Skeletal muscle cell (primary cell): ENCODE data around the gene IL36RN.

Experiments
- DNase-seq: peaks from one replicate; pipeline ENCODE4 v3.0.0-alpha.2; 2010; ENCODE audit warnings: low read depth
- H3K4me3 ChIP-seq: 2 replicates; pipeline ENCODE4 v1.5.1; 2011; ENCODE audit warnings: low read depth, mild to moderate bottlenecking, control low read depth, low read length, moderate library complexity

IL36RN gene

DNA sequence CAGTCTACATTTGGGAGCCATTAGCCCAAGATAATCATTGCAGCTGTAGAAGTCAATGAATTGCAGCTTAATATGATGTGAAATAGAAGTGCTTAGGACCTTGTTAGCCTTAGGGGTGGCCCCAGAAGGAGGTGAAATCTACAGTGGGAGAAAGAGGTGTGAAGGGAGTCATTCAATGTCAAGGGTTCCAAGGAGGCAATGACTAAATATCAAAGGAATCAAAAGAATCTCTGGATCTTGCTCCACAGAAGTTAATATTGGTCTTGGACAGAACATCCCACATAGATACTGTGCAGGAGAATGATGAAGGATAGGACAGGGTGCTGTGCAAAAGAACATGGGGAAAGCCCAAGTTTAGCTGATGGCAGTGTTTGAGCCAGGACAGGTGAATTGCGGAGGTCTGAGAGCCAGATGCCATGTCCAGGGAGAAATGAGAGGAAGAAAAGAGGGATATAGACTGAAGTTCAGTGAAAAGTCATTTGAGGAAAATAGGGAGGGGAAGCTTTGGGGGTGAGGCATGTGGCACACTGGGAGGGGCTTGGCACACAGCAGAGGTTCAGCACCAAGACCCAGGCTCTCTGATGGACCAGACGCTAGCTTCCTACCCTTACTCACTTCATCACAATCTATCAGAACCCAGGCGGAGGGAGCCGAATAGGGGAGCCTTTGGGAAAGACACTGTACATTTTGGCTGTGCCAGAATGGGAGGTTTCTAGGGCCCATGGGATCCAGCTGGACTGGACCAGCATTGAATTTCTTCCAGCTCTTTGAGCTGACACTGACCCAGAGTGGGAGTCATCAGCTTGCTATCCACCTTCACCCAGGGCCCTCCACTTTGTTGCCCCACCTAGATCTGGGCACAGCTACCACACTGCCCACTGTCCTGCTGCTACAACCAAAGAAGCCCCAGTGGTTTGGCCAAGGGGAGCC is 10.9 kb downstream of the IL36RN start:
- DNase-seq: no peak
- H3K4me3 ChIP-seq: no peak overlapping the region

- DNase-seq: no peak
- no peak overlapping the region for H3K4me3 ChIP-seq
Measured at GRCh38 chr2:113070606-113070975, 11.6 kb downstream of the IL36RN start.

DNA sequence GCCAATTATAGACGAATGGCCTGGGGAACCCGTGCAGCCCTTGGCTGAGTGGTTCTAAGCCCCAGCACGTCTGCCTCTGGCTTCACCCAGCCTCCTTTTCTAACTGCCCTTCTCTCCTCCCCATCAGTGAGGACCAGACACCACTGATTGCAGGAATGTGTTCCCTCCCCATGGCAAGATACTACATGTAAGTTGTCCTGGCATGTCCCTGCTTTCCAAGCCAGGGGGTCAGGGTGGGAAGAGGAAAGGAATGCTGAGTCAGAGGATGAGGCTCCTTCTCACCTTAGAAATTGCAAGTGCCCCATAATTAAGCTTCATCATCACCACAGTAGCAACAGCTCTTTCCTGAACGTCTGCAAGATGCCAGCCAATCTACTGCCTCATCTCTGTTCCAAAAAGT is 13.6 kb downstream of the IL36RN start:
- DNase-seq: no peak
- no peak overlapping the region for H3K4me3 ChIP-seq

DNA sequence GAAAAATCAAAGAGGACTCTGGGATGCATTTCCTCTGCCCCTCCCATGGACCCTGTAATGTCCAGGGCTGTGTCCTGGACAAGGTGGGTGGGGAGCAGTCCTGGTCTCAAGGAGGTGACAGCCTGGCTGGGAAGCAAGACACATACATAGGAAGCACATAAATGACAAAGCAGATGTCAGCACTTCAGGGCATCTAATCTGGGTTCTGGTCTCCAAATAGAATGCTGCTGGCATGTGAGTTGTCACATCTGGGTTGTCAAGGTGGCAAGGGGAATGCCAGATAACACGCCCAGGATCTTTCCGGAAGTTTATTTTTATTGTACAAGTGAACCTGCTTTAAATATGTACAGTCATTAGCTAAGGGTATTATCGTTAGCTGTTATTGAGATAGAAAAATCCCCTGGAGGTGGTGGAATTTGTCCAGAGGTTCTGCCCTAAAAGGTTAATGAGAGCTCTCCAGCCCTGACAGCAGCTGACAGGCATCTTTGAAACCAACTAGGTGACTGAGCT is 14.4 kb downstream of the IL36RN start:
- no peak overlapping the region for H3K4me3 ChIP-seq
- DNase-seq: no peak

DNA sequence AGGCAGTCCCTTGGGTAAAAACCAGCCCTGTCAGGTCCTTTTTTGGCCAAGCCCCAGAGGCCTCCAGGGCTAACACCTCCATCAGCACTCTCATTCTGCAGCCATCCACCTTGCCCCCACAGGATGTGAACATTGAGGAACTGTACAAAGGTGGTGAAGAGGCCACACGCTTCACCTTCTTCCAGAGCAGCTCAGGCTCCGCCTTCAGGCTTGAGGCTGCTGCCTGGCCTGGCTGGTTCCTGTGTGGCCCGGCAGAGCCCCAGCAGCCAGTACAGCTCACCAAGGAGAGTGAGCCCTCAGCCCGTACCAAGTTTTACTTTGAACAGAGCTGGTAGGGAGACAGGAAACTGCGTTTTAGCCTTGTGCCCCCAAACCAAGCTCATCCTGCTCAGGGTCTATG is 16.0 kb downstream of the IL36RN start:
- DNase-seq: no peak
- H3K4me3 ChIP-seq: no peak overlapping the region

DNA sequence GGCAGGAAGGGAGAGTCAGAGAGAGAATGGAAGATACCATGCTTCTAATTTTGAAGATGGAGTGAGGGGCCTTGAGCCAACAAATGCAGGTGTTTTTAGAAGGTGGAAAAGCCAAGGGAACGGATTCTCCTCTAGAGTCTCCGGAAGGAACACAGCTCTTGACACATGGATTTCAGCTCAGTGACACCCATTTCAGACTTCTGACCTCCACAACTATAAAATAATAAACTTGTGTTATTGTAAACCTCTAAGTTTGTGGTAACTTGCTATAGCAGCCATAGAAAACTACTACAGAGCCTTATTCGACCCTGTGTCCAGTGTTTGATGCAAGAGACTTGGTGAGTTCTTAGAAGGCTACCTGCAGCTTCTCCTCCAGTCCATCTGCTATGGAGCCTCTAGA is 16.6 kb downstream of the IL36RN start:
- no peak overlapping the region for H3K4me3 ChIP-seq
- DNase-seq: no peak

DNA sequence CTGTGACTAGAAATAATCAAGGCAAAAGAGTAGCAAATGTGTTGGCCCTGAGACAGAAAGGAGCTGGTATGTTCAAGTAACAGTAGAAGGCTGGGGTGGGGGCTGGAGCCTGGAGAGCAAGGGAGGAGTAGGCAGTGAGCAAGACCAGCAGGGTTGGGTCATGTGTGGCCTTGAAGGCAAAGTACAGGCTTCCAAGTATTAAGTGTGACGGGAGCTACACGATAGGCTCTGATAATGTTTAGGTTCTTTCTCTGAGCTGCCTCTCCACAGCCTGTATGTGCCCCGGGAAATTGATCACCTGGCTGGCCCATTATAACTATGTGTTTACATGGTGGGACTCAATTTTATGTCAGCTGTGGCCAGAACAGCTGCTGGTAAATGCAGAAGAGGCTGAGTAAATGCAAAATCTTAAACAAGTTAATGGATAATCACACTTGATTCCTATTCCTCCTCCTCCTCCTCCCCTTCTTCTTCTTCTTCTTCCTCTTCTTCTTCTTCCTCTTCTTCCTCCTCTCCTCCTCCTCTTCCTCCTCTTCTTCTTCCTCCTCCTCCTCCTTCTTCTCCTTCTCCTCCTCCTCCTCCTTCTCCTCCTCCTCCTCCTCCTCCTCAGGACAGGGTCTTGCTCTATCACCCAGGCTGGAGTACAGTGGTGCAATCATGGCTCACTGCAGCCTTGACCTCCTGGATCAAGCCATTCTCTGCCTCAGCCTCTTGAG is 18.1 kb downstream of the IL36RN start:
- no peak for DNase-seq
- no peak overlapping the region for H3K4me3 ChIP-seq

DNA sequence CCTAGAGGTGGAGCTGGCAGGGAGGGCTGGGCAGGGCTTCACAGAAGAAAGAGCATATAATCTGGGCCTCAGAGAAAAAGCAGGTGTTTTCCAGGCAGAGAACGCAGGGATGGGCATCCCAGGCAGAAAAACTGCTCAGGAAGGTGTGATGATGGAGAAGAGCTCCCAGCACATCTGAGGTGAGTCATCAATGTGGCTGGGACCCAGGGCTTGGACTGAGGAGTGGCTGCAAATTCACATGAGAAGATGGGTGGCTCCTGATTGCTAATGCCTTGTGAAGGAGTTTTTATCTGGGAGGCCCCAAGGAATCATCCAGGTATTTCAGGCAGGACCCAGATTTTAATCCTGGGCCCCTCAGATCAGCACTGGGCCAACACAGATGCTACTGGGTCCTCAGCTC is 18.9 kb downstream of the IL36RN start:
- no peak overlapping the region for H3K4me3 ChIP-seq
- no peak for DNase-seq

DNA sequence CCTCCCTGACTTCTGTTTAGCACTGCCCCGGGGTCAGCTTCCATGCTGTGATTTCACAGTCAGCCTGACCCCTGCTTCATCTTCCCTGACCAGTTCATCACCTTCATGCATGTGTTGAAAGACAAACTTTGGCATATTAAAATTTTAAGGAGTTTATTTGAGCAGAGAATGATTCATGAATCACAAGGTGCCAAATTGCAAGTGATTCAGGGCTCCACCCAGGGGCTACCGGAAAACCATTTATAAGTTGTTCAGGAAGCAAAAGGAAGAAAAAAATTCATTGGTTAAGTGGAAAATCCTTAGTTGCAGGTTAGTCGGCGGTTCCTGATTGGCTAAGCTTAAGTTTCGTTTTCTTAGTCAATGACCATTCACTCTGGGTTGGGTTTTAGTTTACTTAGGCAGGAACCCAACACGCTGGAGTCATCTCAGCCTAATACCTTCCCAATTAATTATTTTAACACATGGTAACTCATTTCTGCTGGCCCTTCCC is 19.4 kb downstream of the IL36RN start:
- H3K4me3 ChIP-seq: no peak overlapping the region
- DNase-seq: no peak

DNA sequence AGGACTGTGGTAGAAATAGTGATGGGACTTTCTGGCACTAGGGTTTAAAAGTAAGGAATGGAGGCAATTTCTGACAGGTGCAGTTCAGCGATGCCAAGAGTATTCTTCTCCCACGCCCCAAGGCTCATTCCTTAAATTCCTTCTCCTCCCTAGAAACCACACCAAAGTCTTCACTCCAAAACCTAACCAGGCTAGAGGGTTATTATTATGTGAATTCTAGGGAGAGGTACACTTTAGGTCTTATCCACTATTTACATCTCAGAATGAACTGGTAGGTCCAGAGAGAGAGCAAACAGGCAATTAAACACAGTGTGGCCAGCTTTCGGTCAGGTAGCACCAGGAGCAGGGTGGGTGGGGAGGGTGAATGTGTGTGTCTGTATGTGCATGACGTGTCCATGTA is 20.1 kb downstream of the IL36RN start:
- H3K4me3 ChIP-seq: no peak overlapping the region
- DNase-seq: no peak

DNA sequence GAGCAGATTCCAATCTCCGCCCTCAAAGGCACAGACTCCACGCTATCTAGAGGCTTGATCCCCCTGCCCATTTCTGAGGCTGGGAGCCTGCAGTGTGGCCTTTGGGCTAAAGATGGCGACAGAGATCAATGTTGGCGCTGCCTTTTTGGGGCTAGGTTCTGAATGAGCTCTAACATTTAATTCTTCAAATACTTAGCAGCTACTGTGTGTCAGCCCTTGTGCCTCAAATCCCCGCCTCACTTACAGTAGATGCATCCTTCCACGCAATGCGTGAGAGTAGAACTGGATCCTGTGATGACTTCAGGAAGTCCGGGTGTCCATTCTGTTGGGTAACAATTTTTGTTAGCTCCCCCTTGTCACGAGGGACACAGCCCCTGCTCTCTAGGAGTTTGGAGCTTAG is 21.1 kb downstream of the IL36RN start:
- H3K4me3 ChIP-seq: no peak overlapping the region
- no peak for DNase-seq

- DNase-seq: no peak
- no peak overlapping the region for H3K4me3 ChIP-seq
Measured at GRCh38 chr2:113081488-113082210, 22.7 kb downstream of the IL36RN start.

GRCh38 chr2:113083296-113083695 is 24.3 kb downstream of the IL36RN start:
- no peak for DNase-seq
- H3K4me3 ChIP-seq: no peak overlapping the region

- DNase-seq: no peak
Measured at GRCh38 chr2:113084249-113085000, 25.4 kb downstream of the IL36RN start.

DNA sequence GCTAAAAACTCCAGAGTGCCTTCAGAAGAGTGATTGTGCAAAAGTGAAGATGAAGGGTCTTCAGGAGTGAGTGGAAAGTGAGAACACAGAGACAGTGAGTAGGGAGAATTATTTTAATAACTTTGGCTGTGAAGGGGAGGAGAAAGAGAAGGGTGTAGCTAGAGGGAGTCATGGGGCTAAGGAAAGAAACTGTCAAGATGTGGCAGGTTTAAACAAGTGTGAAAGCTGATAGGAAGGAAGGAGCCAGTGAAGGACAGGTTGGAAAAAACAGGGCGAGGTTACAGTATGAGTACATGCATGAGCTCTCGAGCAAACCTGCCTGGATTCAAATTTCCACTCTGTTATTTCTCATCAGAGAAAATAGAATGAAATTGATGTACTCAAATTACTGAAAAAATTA is 26.5 kb downstream of the IL36RN start:
- H3K4me3 ChIP-seq: no peak overlapping the region
- DNase-seq: no peak

More at GRCh38 chr2:113084249-113085000, 25.4 kb downstream of the IL36RN start:
- no peak overlapping the region for H3K4me3 ChIP-seq

GRCh38 chr2:113088213-113088992 is 29.4 kb downstream of the IL36RN start:
- no peak overlapping the region for H3K4me3 ChIP-seq
- no peak for DNase-seq

DNA sequence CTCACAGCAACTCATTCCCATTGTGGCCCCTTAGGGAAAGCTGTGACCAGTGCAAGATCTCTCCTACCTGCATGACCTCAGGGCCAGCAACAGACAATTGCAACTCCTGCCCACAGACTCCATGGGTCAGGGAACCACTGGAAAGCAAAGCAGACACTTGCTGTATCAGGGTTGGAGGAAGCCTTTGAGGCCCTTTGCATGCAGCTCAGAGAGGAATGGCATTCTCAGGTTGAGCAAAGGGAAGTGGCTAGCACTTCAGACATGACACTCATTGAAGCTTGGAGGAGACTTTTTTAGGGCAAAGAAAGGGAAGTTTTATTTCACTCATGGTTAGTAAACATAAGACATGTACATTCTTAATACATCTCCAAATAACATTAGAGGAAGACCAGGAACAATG is 30.9 kb downstream of the IL36RN start:
- DNase-seq: no peak
- H3K4me3 ChIP-seq: no peak overlapping the region

- no peak for DNase-seq
- no peak overlapping the region for H3K4me3 ChIP-seq
Measured at GRCh38 chr2:113091231-113091896, 32.4 kb downstream of the IL36RN start.
